Measurements from ENCODE around the gene APMAP. TPM values are rescaled to one million over a fixed set of nuclear protein-coding genes. Genes with fewer than 3 reads are reported as not detected.

Gene APMAP
- total RNA-seq, 2 experiments from 2014 or later: 9.5 to 11.3 TPM

GRCh38 chr20:24970754-24971153 is 21.8 kb downstream of the APMAP start:
- Histone ChIP-seq H3K27me3 (ENCODE audit: control insufficient read depth in 1 of 2, insufficient read depth in 2 of 2, low read length in 2 of 2) (no peaks in the 10 kb centered on the region), H3K36me3 (ENCODE audit: insufficient read depth, low read length) (peaks cover 81% of the 10 kb centered on the region), H3K4me1 (ENCODE audit: insufficient read depth, low read length) (no peaks in the 10 kb centered on the region), H3K9me3 (ENCODE audit: control insufficient read depth in 1 of 2, insufficient read depth in 1 of 2, low read length in 2 of 2) (no peaks in the 10 kb centered on the region), H3K4me3 (ENCODE audit: low read length) (no peak overlapping the region), H3K27ac (ENCODE audit: low read depth in 1 of 2, low read length in 2 of 2) (no peak overlapping the region)
- ATAC-seq (ENCODE audit: poor library complexity): no peak
- H3K36me3 Mint-ChIP-seq (ENCODE audit: low read depth): peaks cover 98% of the 10 kb centered on the region
- intact Hi-C loops (cut with DNase I, micrococcal nuclease): no loop called here
- H3K27me3 Mint-ChIP-seq: no peaks in the 10 kb centered on the region
- CTCF ChIA-PET: no interaction called here
- H3K4me1 Mint-ChIP-seq (ENCODE audit: low read depth): no peaks in the 10 kb centered on the region
- no peak overlapping the region for H3K27ac Mint-ChIP-seq
- H3K4me3 Mint-ChIP-seq: no peak overlapping the region
- POLR2A ChIA-PET: no interaction called here
- DNase-seq: peak in 2 of 14 experiments; percentile 8 to 22
- no peaks in the 10 kb centered on the region for H3K9me3 Mint-ChIP-seq
- no peak for TF ChIP-seq CTCF (IDR thresholded peaks at IDR 0.05)

- ChIA-PET CTCF (no interaction called here), POLR2A (no interaction called here)
- DNase-seq (no peak), ATAC-seq (ENCODE audit: poor library complexity) (no peak)
- Mint-ChIP-seq H3K4me1 (ENCODE audit: low read depth) (no peaks in the 10 kb centered on the region), H3K36me3 (ENCODE audit: low read depth) (peaks cover 98% of the 10 kb centered on the region), H3K27ac (no peak overlapping the region), H3K27me3 (no peaks in the 10 kb centered on the region), H3K4me3 (no peak overlapping the region), H3K9me3 (no peaks in the 10 kb centered on the region)
- peaks cover 6% of the 10 kb centered on the region for H3K4me1 ChIP-seq (ENCODE audit: insufficient read depth, low read length)
- TF ChIP-seq CTCF (IDR thresholded peaks at IDR 0.05): no peak
- intact Hi-C loops (cut with DNase I, micrococcal nuclease): no loop called here
- no peak overlapping the region for H3K4me3 ChIP-seq (ENCODE audit: low read length)
- H3K9me3 ChIP-seq (ENCODE audit: control insufficient read depth in 1 of 2, insufficient read depth in 1 of 2, low read length in 2 of 2): no peaks in the 10 kb centered on the region
- peaks cover 84% of the 10 kb centered on the region for H3K36me3 ChIP-seq (ENCODE audit: insufficient read depth, low read length)
- no peak overlapping the region for H3K27ac ChIP-seq (ENCODE audit: low read depth in 1 of 2, low read length in 2 of 2)
- H3K27me3 ChIP-seq (ENCODE audit: control insufficient read depth in 1 of 2, insufficient read depth in 2 of 2, low read length in 2 of 2): no peaks in the 10 kb centered on the region
Observed at GRCh38 chr20:24970030-24970553, 22.5 kb downstream of the APMAP start.

DNA sequence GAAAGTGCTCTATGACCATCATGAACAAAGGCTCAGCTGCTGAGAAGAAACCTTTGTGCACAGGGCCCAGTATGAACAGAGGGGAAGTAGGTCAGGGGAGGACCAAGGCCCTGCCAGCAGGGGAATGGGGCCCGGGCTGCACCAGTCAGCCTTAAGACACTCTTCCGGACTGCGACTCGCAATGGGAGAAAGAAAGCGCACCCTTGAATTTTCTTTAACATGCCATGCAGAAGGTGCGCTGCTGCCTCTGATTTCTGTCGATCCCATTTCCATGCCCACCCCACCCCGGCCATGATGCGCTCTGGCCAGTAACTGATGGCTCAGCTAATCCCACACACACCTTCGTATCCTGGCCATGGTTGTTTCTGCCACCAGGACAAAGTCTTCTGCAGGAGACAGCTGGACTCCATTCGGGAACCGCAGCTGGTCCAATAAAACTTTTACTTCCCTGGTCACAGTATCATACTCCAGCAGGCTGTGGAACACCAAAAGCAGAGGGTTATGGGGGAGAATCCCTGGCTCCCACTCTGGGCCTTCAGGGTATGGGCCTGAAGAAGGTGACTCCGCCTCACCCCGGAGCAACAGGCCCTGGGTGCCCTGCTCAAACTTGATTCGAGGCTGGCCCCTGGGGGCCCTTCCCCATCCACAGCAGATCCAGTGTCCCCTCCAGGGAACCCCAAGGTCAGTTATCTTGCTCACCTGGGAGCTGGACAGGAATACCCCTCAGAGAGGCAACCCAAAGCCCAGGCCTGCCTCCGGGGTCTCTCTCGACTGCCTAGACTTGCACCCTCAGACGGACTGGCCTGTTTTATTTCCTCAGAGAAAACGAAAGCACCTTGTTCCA is 23.1 kb downstream of the APMAP start:
- Mint-ChIP-seq H3K4me1 (ENCODE audit: low read depth) (no peaks in the 10 kb centered on the region), H3K9me3 (no peaks in the 10 kb centered on the region), H3K27ac (no peak overlapping the region), H3K27me3 (no peaks in the 10 kb centered on the region), H3K36me3 (ENCODE audit: low read depth) (peaks cover 98% of the 10 kb centered on the region), H3K4me3 (no peak overlapping the region)
- intact Hi-C loops (cut with DNase I, micrococcal nuclease): loop anchor here in 1 of 2 experiments (10.0 kb wide), 1 partner anchor 335 kb away; no protein-coding TSS in a partner anchor
- ATAC-seq (ENCODE audit: poor library complexity) (no peak), DNase-seq (peak in 2 of 14 experiments; percentile 3 to 22)
- H3K36me3 ChIP-seq (ENCODE audit: insufficient read depth, low read length): peaks cover 88% of the 10 kb centered on the region
- CTCF ChIA-PET: no interaction called here
- H3K4me1 ChIP-seq (ENCODE audit: insufficient read depth, low read length): peaks cover 7% of the 10 kb centered on the region
- no peaks in the 10 kb centered on the region for H3K9me3 ChIP-seq (ENCODE audit: control insufficient read depth in 1 of 2, insufficient read depth in 1 of 2, low read length in 2 of 2)
- H3K27ac ChIP-seq (ENCODE audit: low read depth in 1 of 2, low read length in 2 of 2): no peak overlapping the region
- H3K27me3 ChIP-seq (ENCODE audit: control insufficient read depth in 1 of 2, insufficient read depth in 2 of 2, low read length in 2 of 2): no peaks in the 10 kb centered on the region
- POLR2A ChIA-PET: no interaction called here
- no peak for TF ChIP-seq CTCF (IDR thresholded peaks at IDR 0.05)
- H3K4me3 ChIP-seq (ENCODE audit: low read length): no peak overlapping the region
